Measurements from ENCODE around the gene MYBPC2.
"Not testable (repeated sequence)": the region's sequence is repeated elsewhere in the genome, so short reads cannot be mapped to it uniquely, and the experiment has no call there.

Gene MYBPC2

DNA sequence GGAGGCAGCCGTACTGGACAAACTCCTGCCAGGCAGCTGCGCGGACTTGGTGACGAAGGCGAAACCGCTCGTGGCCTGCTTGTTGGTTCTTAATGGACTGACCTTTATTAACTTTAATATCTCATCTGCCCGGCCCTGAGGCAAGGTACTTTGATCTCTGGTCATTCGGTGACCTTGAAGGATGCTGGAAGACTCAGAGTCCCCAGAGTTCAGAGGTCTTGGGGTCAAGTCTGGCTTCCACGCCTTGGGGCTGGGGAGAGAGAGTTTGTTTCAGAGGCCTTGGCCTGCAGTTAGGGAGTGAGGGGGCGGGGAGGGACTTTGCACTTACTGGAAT is 34.0 kb downstream of the MYBPC2 start:
- Histone ChIP-seq H3K4me1 (ENCODE audit: control insufficient read depth, low read depth, low read length) (peaks cover 6% of the 10 kb centered on the region), H3K27me3 (ENCODE audit: control insufficient read depth, insufficient read depth, low read length) (no peaks in the 10 kb centered on the region), H3K9ac (ENCODE audit: low read length) (no peak overlapping the region), H3K36me3 (ENCODE audit: control insufficient read depth, low read depth, low read length) (no peaks in the 10 kb centered on the region), H3K4me3 (ENCODE audit: low read length) (no peak overlapping the region), H3K27ac (ENCODE audit: low read length) (no peak overlapping the region), H3K9me3 (ENCODE audit: control insufficient read depth, low read depth, low read length) (no peaks in the 10 kb centered on the region)

DNA sequence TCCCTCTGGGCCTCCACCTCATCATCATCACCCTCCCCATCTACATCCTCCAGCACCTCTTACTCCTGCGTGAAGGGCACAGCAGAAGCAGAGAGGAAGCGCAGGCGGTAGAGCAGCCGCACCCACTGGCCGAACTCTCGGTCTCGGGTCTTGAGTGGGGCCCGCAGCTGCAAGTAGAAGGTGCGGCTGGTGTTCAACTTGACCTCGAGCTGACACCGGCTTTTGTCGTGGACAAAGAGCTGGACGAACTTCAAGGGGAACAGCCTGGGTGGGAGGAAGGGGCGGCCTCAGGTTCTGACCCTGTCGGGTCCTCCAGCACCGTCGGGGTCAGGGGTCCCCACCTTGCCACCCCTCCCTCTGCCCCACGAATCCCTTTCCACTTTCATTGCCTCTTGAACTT is 34.9 kb downstream of the MYBPC2 start:
- no peak overlapping the region for H3K27ac ChIP-seq (ENCODE audit: low read length)
- no peaks in the 10 kb centered on the region for H3K9me3 ChIP-seq (ENCODE audit: control insufficient read depth, low read depth, low read length)
- H3K27me3 ChIP-seq (ENCODE audit: control insufficient read depth, insufficient read depth, low read length), result no peaks in the 10 kb centered on the region
- peaks cover 6% of the 10 kb centered on the region for H3K4me1 ChIP-seq (ENCODE audit: control insufficient read depth, low read depth, low read length)
- H3K4me3 ChIP-seq (ENCODE audit: low read length), result no peak overlapping the region
- no peak overlapping the region for H3K9ac ChIP-seq (ENCODE audit: low read length)
- no peaks in the 10 kb centered on the region for H3K36me3 ChIP-seq (ENCODE audit: control insufficient read depth, low read depth, low read length)

DNA sequence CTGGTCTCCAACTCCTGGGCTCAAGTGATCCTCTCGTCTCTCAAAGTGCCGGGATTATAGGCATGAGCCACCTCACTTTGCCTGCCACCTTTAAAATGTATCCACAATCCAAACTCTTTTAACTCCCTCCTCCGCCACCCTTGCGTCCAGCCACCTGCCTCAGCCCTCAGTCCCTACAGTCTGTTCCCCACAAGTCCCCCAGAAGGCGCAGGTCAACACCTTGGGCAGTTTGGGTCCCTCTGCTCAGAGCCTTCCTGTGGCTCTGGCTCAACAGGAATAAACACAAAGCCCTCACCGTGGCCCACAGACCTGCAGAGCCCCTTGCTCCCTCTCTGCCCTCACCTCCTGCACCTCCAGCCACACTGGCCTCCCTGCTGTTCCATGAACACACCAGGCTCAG is 36.1 kb downstream of the MYBPC2 start:
- H3K9me3 ChIP-seq (ENCODE audit: control insufficient read depth, low read depth, low read length), result no peaks in the 10 kb centered on the region
- H3K27ac ChIP-seq (ENCODE audit: low read length), result no peak overlapping the region
- no peak overlapping the region for H3K9ac ChIP-seq (ENCODE audit: low read length)
- H3K4me1 ChIP-seq (ENCODE audit: control insufficient read depth, low read depth, low read length), result peaks cover 6% of the 10 kb centered on the region
- H3K27me3 ChIP-seq (ENCODE audit: control insufficient read depth, insufficient read depth, low read length), result no peaks in the 10 kb centered on the region
- no peaks in the 10 kb centered on the region for H3K36me3 ChIP-seq (ENCODE audit: control insufficient read depth, low read depth, low read length)
- H3K4me3 ChIP-seq (ENCODE audit: low read length), result no peak overlapping the region

DNA sequence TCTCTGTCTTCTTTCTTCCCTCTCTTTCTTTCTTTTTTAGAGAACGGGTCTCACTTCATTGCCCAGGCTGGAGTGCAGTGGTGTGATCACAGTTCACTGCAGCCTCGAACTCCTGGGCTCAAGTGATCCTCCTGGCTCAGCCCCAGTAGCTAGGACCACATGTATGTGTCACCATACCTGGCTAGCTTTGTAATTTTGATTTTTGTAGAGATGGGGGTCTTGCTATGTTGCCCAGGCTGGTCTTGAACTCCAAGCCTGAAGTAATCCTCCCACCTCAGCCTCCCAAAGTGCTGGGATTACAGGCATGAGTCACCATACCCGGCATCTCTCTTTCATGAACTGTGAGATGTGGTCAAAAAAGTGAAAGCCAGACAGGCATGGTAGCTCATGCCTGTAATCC is 40.6 kb downstream of the MYBPC2 start:
- H3K27me3 ChIP-seq (ENCODE audit: control insufficient read depth, insufficient read depth, low read length); H3K4me3 ChIP-seq (ENCODE audit: low read length); H3K36me3 ChIP-seq (ENCODE audit: control insufficient read depth, low read depth, low read length); H3K27ac ChIP-seq (ENCODE audit: low read length); H3K9ac ChIP-seq (ENCODE audit: low read length); H3K4me1 ChIP-seq (ENCODE audit: control insufficient read depth, low read depth, low read length); H3K9me3 ChIP-seq (ENCODE audit: control insufficient read depth, low read depth, low read length): not testable (repeated sequence)

DNA sequence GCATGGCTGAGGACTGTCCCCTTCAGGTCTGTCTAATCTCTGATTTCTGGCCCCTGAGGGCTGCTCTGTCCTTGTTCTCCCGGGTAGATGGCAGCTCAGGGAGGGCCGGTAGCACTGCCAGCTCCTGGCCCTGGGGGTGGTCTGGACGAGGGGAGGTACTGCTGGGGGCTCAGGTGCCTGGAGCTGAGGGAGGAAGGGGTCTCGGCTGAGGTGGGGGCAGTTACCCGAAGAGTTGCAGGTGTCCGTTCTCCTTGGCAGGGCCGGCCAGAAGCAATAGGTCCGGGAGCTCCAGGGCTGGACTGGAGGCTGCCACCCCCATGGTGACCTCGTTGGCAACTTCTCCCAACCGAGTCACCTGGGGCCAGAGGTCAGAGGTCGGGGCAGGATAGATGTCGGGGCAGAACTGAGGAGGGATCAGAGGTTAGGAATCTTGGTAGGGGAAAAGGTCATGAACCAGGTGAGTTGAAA is 42.4 kb downstream of the MYBPC2 start:
- Histone ChIP-seq H3K9me3 (ENCODE audit: control insufficient read depth, low read depth, low read length) (no peaks in the 10 kb centered on the region), H3K27ac (ENCODE audit: low read length) (no peak overlapping the region), H3K4me3 (ENCODE audit: low read length) (no peak overlapping the region), H3K27me3 (ENCODE audit: control insufficient read depth, insufficient read depth, low read length) (no peaks in the 10 kb centered on the region), H3K4me1 (ENCODE audit: control insufficient read depth, low read depth, low read length) (peaks cover 5% of the 10 kb centered on the region), H3K36me3 (ENCODE audit: control insufficient read depth, low read depth, low read length) (peaks cover 11% of the 10 kb centered on the region), H3K9ac (ENCODE audit: low read length) (no peak overlapping the region)

DNA sequence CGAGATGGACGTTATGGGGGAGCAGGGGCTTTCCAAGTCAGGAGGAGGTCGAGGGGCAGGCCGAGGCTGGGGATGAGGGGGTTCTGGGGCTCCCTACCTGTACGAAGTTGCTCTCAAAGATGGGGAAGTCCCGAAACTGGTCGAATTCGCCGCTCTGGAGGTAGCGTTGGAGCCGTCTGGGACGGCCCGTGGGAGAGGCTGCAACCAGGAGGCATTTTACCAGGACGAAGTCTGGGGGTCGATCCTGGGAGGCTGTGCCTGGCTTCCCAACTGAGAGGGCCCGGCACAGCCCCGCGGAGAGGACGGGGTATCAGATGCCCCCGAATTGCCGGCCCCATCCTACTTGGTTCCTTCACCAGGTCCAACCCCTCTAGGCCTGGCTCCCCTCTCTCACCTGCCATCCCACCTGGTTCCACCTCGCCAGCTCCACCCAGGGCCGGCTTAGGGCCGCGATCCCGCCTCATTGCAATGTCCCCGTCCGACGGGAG is 43.1 kb downstream of the MYBPC2 start:
- Histone ChIP-seq H3K27ac (ENCODE audit: low read length) (no peak overlapping the region), H3K4me1 (ENCODE audit: control insufficient read depth, low read depth, low read length) (peaks cover 5% of the 10 kb centered on the region), H3K9me3 (ENCODE audit: control insufficient read depth, low read depth, low read length) (no peaks in the 10 kb centered on the region), H3K4me3 (ENCODE audit: low read length) (peak overlapping the region; percentile 11), H3K27me3 (ENCODE audit: control insufficient read depth, insufficient read depth, low read length) (no peaks in the 10 kb centered on the region), H3K36me3 (ENCODE audit: control insufficient read depth, low read depth, low read length) (peaks cover 11% of the 10 kb centered on the region), H3K9ac (ENCODE audit: low read length) (no peak overlapping the region)

DNA sequence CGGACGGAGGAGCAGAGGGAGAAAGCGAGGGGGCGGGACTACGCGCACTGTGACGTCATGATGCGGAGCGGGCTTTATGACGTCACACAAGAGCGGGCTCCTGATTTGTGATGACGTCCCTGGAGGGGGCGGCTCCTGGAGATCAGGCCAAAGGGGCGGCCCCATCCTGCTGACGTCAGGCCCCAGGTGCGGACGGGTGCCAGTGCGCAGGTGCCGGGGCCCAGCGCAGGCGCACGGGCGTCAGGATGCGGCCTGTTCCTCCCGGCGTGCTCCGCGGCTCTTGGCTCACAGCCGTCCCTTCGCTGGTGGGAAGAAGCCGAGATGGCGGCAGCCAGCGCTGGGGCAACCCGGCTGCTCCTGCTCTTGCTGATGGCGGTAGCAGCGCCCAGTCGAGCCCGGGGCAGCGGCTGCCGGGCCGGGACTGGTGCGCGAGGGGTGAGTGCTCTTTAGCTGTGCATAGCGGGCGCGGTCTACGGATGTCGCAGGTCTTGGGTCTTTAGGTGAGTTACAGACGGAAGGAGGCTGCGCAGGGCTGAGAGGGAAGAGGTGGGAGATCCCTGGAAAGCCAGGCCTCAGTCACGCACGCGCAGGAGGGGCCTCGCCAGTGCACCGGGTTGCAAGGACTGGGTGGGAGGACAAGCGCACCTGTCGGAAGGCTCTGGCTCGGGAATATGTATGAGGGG is 43.7 kb downstream of the MYBPC2 start, which contains the start of the genes EMC10 and GARIN5A:
Gene EMC10, plus strand, starts transcription at position 284 of the 683 bp plus-strand sequence. Its CDS starts 38 bp downstream, at position 322.
Gene GARIN5A, minus strand, starts transcription at position 625 of the 683 bp plus-strand sequence. Its CDS starts 460 bp downstream, at position 165.
- Histone ChIP-seq H3K9ac (ENCODE audit: low read length) (peak within 1 kb of the TSS; percentile 78), H3K9me3 (ENCODE audit: control insufficient read depth, low read depth, low read length) (no peaks in the 10 kb centered on the region), H3K4me1 (ENCODE audit: control insufficient read depth, low read depth, low read length) (peaks cover 5% of the 10 kb centered on the region), H3K27me3 (ENCODE audit: control insufficient read depth, insufficient read depth, low read length) (no peaks in the 10 kb centered on the region), H3K27ac (ENCODE audit: low read length) (peak within 1 kb of the TSS; percentile 50), H3K36me3 (ENCODE audit: control insufficient read depth, low read depth, low read length) (peaks cover 11% of the 10 kb centered on the region), H3K4me3 (ENCODE audit: low read length) (peak within 1 kb of the TSS; percentile 74)

DNA sequence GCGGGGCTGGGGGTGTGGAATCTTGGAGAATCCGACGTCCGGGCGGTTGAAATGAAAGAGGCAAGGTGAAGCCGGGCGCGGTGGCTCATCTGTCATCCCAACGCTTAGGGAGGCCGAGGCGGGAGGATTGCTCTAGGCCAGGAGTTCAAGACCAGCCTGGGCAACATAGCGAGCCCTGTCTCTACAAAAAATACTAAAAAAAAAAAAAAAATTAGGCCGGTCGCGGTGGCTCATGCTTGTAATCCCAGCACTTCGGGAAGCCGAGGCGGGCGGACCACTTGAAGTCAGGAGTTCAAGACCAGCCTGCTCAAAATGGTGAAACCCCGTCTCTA is 44.2 kb downstream of the MYBPC2 start:
- Histone ChIP-seq H3K4me3 (ENCODE audit: low read length) (peak overlapping the region; percentile 74), H3K9me3 (ENCODE audit: control insufficient read depth, low read depth, low read length) (no peaks in the 10 kb centered on the region), H3K9ac (ENCODE audit: low read length) (peak overlapping the region; percentile 78), H3K4me1 (ENCODE audit: control insufficient read depth, low read depth, low read length) (peaks cover 5% of the 10 kb centered on the region), H3K27ac (ENCODE audit: low read length) (no peak overlapping the region), H3K27me3 (ENCODE audit: control insufficient read depth, insufficient read depth, low read length) (no peaks in the 10 kb centered on the region), H3K36me3 (ENCODE audit: control insufficient read depth, low read depth, low read length) (peaks cover 11% of the 10 kb centered on the region)

DNA sequence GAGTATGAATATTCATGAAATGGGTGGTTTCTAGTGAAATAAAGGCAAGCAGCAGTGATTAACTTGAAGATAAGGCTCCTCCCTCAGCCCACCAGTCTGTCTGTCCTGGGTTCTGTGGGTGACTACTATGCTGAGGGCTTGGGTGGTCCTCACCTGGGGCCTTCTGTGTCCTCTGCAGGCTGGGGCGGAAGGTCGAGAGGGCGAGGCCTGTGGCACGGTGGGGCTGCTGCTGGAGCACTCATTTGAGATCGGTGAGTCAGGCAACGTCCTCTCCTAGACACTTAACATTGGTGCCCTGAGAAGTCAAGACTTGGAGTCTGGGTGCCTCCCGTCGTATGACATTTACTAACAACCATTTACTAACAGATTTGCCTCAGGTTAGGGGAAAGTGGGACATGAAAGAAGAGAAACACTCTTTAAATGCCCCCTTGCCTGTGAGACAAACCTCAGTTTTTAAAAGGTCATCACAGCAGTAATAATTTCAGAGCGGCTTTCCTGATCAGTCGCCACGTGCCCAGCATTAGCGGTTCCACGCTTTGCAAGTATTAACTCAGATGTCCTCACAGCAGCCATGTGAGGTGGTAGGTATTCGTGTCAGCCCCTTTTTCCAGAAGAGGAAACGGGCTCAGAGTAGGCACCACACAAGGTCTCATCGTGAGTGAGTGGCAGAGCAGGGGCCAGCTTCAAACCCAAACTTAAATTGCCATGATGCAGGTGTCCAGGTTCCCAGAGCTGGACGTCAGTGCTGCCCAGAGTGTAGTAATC is 45.2 kb downstream of the MYBPC2 start:
- H3K27ac ChIP-seq (ENCODE audit: low read length), result no peak overlapping the region
- peak overlapping the region; percentile 74 for H3K4me3 ChIP-seq (ENCODE audit: low read length)
- no peaks in the 10 kb centered on the region for H3K9me3 ChIP-seq (ENCODE audit: control insufficient read depth, low read depth, low read length)
- H3K36me3 ChIP-seq (ENCODE audit: control insufficient read depth, low read depth, low read length), result peaks cover 15% of the 10 kb centered on the region
- H3K4me1 ChIP-seq (ENCODE audit: control insufficient read depth, low read depth, low read length), result peaks cover 5% of the 10 kb centered on the region
- no peak overlapping the region for H3K9ac ChIP-seq (ENCODE audit: low read length)
- no peaks in the 10 kb centered on the region for H3K27me3 ChIP-seq (ENCODE audit: control insufficient read depth, insufficient read depth, low read length)

DNA sequence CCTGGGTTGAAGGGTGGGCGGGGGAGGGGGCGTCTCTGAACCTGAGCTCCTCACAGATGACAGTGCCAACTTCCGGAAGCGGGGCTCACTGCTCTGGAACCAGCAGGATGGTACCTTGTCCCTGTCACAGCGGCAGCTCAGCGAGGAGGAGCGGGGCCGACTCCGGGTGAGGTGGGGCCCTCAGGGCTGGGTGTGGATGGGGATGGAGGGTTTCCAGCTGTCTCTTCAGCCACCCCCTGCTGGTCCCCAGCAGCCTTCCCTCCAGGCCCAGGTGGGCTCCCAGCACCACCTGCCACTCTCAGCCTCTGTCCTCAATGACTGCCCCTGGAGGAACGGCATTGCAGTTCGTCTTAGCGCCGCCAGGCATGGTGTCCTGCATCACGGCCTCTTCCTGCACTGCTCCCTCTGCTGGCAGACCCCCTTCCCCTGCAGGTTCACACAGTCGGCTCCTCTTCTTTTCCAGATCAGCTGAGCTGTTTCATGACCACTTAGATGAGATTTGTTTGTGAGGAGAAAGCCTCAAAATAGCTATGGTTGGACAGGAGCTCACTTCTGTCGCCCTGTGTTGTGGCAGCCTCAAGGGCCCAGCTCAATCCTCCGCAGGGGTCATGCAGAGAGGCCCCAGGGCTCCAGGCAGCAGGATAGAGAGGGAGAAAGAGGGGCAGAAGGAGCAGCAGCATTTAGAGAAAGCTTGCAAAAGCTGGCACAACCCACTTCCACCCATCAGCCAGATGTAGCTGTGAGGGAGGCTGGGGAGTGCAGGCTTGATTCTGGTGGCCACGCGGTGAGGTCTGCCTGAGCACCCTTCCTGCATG is 46.4 kb downstream of the MYBPC2 start:
- Histone ChIP-seq H3K36me3 (ENCODE audit: control insufficient read depth, low read depth, low read length) (peaks cover 19% of the 10 kb centered on the region), H3K27ac (ENCODE audit: low read length) (no peak overlapping the region), H3K9me3 (ENCODE audit: control insufficient read depth, low read depth, low read length) (no peaks in the 10 kb centered on the region), H3K9ac (ENCODE audit: low read length) (no peak overlapping the region), H3K4me3 (ENCODE audit: low read length) (no peak overlapping the region), H3K4me1 (ENCODE audit: control insufficient read depth, low read depth, low read length) (peaks cover 5% of the 10 kb centered on the region), H3K27me3 (ENCODE audit: control insufficient read depth, insufficient read depth, low read length) (no peaks in the 10 kb centered on the region)

DNA sequence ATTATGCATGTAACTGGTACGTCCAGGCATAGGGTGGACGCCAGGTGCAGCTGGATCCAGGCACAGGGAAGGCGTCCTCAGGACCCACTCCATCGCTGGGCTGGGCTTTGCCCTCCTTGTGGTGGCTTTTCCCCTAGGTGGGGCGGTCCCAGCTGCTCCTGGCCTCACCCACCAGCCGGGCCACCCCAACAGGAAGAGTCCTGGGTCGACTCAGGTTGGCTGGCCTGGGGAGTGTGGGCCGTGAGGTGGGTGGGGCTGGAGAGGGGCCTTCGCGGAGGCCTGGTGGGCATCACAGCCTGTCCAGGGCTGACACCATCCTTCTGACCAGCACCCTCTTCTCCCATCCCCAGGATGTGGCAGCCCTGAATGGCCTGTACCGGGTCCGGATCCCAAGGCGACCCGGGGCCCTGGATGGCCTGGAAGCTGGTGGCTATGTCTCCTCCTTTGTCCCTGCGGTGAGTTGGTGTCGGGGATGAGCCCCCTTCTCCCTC is 47.1 kb downstream of the MYBPC2 start:
- H3K27me3 ChIP-seq (ENCODE audit: control insufficient read depth, insufficient read depth, low read length), result no peaks in the 10 kb centered on the region
- H3K36me3 ChIP-seq (ENCODE audit: control insufficient read depth, low read depth, low read length), result peaks cover 19% of the 10 kb centered on the region
- H3K9ac ChIP-seq (ENCODE audit: low read length), result no peak overlapping the region
- no peaks in the 10 kb centered on the region for H3K9me3 ChIP-seq (ENCODE audit: control insufficient read depth, low read depth, low read length)
- H3K4me1 ChIP-seq (ENCODE audit: control insufficient read depth, low read depth, low read length), result peaks cover 5% of the 10 kb centered on the region
- no peak overlapping the region for H3K4me3 ChIP-seq (ENCODE audit: low read length)
- no peak overlapping the region for H3K27ac ChIP-seq (ENCODE audit: low read length)

All from iPS-18a (cell line).